Fibroblast of pulmonary artery (primary cell): ENCODE measurements around the gene ANKRD33B.

Experiments
- DNase-seq: peaks from one replicate; pipeline ENCODE4 v3.0.0-alpha.2; 2010; ENCODE audit warnings: low read depth
- H3K4me3 ChIP-seq: replicated peaks from 2 replicates; pipeline ENCODE4 v1.5.1; 2011; ENCODE audit warnings: low read depth, mild to moderate bottlenecking, control low read depth, low read length, moderate library complexity
- TF ChIP-seq, protein P1 (sequence below): IDR thresholded peaks from 2 replicates; pipeline ENCODE4 v1.5.1; 2011; ENCODE audit warnings: mild to moderate bottlenecking, control low read depth, low read length, inconsistent platforms; ENCODE audit errors: missing control alignments

The ANKRD33B gene

DNA sequence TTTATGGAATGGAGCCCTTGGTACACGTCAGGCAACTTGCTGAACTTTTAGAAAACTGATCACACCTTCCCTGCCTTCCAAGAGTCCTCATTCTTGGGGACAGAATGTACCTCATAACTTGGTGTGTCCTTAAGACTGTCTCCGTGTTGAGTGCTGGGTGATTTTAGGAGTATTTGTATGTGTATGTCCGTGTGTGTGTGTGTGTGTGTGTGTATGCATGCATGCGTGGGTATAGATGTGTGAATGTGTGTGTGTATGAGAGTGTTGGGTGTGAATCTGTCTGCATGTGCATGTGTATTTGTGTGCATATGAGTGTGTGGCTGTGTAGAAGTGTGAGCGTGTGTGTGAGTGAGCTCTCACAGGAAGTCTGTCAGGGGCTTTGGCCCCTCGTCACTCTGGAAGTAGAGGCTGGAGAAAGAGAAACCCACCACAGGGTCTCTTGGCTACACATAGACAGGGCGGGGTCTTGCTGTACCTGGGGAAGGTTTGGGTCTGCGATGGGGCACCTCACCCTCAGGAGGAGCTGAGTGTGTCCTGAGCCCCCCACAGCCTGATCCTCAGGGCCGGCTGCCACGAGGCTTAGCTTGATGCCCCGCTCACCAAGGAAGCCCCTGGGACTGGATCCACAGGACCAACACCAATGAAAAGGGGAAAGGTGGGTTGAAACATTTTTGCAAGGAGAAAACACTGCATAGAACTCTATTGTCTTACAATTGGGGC lies 33.1 kb upstream of the ANKRD33B start:
- DNase-seq: no peak
- TF ChIP-seq, protein P1, sequence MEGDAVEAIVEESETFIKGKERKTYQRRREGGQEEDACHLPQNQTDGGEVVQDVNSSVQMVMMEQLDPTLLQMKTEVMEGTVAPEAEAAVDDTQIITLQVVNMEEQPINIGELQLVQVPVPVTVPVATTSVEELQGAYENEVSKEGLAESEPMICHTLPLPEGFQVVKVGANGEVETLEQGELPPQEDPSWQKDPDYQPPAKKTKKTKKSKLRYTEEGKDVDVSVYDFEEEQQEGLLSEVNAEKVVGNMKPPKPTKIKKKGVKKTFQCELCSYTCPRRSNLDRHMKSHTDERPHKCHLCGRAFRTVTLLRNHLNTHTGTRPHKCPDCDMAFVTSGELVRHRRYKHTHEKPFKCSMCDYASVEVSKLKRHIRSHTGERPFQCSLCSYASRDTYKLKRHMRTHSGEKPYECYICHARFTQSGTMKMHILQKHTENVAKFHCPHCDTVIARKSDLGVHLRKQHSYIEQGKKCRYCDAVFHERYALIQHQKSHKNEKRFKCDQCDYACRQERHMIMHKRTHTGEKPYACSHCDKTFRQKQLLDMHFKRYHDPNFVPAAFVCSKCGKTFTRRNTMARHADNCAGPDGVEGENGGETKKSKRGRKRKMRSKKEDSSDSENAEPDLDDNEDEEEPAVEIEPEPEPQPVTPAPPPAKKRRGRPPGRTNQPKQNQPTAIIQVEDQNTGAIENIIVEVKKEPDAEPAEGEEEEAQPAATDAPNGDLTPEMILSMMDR: no peak
- H3K4me3 ChIP-seq: no peak overlapping the region

DNA sequence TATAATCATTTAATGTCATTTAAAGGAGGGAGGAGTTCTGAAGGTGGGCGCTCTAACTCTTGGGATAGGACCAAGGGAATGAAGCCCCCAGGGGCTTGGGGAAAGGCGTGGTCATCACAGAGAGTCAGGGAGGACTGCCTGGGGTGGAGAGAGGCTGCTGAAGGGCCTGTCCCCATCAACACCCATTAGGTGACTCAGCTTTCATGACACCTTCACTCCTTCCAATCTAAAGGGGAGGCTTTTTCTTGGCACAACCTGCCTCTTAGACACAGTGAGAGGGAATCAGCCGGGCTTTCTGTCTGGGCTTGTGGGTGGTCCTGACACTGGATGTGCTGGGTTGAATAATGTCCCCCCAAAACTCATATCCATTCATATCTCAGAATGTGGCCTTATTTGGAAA lies 31.4 kb upstream of the ANKRD33B start:
- DNase-seq: no peak
- H3K4me3 ChIP-seq: no peak overlapping the region

DNA sequence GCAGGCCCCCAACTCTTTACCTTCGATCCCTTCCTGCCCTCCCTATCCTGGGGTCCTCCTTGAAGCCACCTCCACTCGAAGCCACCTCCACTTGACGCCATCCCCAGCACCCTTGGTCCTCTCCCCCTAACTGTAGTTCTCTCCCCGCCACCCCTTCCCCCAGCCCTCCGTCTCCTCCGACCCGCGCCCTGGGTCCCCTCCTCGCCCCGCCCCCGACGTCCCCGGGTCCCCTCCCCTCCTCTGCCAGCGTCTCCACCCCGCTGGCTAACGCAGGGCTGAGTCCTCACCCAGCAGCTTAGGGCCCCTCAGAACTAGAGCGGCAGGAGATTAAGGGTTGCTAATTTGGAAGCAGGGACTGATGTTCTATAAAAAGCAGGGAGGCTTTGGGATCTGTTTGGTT lies 30.6 kb upstream of the ANKRD33B start:
- TF ChIP-seq, protein P1: no peak
- no peak overlapping the region for H3K4me3 ChIP-seq
- DNase-seq: no peak

More for the DNA sequence above, 31.4 kb upstream of the ANKRD33B start:
- TF ChIP-seq, protein P1: no peak

DNA sequence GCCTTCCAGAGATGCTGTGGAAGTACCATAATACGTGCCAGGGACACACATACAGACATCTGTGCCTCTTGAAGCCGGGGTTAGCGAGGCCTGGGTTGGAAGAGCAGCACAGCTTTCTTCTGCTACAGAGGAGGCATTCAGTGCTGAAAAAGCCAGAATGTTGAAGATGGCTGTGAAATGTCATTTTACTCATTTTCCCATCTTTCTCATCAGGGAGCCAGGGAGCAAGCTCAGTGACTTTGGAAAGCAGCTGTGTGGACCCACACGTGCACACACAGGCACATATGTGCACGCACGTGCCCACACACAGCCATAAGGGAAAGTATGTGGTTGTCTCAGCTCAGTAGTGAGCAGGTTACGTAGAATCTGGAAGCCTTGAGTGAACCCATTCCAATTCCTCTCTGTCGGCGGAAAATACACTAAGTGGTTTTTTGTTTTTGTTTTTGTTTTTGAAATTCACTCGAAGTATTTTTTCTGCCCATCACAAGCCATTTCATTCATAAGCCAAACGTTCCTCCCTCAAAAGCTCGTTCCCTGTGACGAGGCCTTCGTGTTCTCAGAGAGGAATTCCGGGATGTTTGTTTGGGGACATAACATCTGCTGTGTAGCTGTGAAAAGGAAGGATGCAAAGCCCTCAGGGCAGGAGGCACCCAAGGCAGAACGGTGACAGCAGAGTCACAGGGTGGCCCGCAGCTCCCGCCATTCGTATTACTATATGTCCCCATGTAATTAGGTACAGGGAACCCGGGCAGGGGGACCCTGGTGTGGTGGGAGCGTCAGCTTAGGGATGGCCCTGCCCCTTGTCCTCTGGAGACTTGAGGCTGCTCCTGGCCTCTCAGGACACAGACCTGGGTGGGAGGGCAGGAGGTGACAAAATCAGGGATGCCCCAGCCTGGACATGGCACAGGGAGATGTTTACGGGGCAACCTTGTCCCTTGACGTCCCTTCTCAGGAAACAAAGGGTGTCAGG lies 29.0 kb upstream of the ANKRD33B start:
- TF ChIP-seq, protein P1: no peak
- no peak for DNase-seq

DNA sequence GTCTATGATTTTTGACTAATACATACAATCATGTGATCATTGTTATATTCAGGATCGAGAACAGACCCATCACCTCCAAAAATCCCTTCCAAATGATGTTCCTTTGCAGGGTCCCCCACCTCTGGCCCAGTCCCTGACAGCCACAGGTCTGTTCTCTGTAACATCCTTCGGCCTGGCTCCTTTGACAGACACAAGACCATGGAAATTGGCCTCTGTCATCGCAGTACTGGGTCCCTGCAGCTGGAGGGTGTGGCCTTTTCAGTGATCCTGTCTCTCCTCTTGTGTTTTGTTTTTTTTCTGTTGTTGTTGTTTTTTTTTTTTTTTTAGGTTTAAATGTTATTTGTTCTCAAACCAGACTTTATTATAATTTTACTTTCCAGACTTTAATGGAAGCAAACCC lies 27.4 kb upstream of the ANKRD33B start:
- TF ChIP-seq, protein P1: no peak
- H3K4me3 ChIP-seq: no peak overlapping the region
- no peak for DNase-seq

More for the DNA sequence above, 29.0 kb upstream of the ANKRD33B start:
- no peak overlapping the region for H3K4me3 ChIP-seq

DNA sequence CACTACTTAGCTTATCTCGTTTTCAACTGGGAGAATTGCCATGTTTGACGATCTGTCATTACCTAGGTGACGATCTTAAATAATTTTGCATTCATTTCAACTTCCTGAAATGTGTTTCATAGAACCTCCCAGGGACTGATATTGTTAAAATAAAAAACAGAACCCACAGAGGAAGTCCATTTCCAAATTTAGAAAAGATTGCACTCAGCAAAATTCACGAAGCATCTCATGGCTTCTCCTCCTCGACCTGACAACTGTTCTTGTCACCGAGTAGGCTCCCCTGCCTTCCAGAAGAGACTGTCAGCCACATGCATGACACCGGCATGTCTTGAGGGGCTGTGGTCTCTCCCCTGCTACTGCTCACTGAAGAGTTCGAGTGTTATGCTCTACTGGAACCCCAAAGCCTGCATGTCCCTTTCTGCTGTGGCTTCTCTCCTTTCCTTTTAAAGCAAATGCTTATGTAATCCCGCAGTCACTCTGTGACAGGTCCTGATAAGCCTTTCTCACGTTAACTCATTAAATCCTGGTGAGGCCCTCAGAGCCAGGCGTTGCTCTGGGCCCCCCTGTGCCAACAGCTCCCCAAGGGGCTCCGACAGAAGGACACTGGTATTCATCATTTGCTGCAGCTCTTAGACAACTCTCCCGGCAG lies 26.8 kb upstream of the ANKRD33B start:
- H3K4me3 ChIP-seq: no peak overlapping the region
- TF ChIP-seq, protein P1: no peak
- no peak for DNase-seq
